Stimulated activated CD8-positive, alpha-beta memory T cell treated with anti-CD3 and anti-CD28 coated beads, Interleukin-4, amount 100 ng/mL, for 48 hours (primary cell): Measurements from ENCODE around the gene KIF16B.

Experiments
- DNase-seq: peaks from one replicate; pipeline ENCODE4 v3.0.0-alpha.2; 2020

KIF16B gene

GRCh38 chr20:16517946-16518783 lies 55.1 kb downstream of the KIF16B start:
- no peak for DNase-seq

DNA sequence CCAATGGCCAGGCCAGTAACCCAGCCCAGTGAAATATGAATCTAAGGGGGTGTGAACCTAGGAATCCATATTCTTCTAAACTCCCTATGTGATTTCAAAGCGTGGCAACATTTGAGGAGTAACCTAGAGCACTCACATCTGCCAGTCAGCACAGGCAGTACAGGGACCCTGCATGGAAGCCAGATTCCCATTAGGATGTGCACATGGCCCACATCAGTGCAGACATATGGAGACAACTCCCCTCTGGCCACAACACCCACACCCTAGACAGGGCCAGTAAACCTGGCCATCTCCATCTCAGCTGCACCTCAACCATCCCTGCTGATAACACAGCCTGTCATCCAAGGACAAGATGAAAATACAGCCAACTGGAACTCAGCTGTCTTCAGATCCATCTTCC lies 56.5 kb downstream of the KIF16B start:
- no peak for DNase-seq

GRCh38 chr20:16515046-16515445 lies 58.2 kb downstream of the KIF16B start:
- no peak for DNase-seq

DNA sequence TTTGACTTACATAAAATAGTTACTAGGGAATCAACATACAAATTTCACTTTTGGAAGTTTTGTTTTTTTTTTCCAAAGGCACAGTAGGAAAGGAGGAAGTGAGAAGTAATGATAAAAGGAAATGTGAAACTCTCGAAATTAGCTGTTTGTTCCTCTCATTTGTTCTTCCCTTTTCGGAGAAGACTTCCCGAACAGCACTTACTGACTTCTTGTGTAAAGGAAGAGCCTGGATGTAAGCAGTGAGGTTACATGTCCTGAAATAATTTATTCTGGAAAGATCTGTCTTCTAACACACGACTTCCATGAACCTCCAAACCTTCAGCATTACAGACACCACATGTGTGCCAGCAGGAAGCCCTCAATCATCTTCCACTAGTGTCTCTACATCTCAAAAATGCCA lies 59.1 kb downstream of the KIF16B start:
- DNase-seq, result no peak

- DNase-seq, result no peak
Measured at GRCh38 chr20:16505894-16506293, 67.4 kb downstream of the KIF16B start.

- no peak for DNase-seq
Measured at GRCh38 chr20:16501301-16501700, 71.9 kb downstream of the KIF16B start.

DNA sequence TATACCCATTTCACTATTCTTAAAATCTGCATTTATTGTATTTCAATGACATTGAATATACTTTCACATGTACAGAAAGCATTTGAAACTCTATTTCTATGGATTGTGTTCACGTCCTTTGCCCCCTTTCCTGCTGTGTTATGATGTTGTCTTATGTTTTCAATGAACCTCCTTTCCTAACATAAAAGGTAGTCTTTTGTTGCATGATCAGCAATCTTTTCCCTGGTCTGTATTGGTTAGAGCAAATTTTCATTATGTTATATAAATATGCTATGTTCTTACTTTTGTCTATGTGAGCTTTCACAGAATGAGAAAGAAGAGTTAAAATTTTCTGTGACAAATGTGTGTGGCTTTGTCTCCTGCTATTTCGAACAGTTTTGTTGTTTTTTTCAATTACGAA lies 73.1 kb downstream of the KIF16B start:
- no peak for DNase-seq

DNA sequence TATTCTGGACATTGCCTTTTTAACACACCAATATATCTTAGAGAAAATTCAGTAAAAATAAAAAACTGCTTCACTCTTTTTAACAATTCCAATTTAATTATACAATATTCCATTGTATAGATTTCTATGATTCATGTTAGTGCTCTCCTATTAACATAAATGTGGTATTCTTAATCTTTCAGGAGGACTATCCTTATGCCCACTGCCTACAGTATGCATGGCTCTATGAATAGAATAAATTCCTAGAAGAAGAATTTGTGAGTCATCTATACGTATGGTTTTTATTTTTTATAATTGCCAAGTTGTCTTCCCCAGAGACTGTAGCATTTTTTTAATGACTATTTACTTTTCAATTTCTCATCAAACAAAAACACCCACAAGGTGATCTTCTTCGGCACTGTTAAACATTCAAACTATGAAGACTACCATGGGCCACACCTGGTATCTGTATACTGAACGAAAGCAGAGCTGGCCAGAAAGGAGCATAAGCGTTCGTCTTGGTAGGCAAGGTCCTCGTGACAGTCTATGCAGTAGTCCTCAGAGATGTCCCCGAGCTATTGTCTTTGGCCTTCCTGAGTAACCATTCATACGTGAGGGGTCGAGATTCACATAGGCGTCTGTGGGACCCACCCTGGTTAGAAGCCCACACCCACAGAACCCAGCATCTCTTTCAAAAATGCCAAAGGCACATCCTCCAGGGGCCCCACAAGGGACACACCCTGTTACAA lies 74.6 kb downstream of the KIF16B start:
- no peak for DNase-seq

- no peak for DNase-seq
Measured at GRCh38 chr20:16497896-16498295, 75.4 kb downstream of the KIF16B start.

- no peak for DNase-seq
Measured at GRCh38 chr20:16493486-16493885, 79.8 kb downstream of the KIF16B start.

DNA sequence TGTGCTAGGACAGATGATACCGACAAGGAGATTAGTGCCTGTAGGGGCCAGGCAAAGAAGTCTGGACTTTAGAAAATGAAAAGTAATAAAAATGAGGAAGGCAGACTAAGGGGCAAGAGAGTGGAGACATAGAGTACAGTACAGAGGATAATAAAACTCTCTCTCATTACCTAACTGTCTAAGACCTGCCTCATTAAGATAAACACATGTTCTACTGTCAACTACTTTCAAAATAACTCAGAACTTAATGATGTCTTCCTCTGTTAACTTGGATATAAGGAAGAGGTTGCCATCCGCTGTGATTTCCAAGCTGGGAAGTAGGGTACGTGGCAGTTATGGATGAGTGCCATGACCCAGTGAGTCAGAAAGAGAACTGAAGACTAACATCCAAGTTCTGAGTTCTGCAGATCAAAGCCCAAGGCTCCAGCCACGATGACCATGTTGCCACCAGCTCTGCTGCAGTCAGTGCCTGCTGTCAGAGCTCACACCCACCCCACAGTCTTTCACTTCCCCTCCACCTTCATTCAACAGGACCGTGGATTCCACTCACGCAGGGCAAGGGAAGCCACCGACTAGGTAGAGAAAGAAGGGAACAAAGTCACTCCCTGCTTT lies 81.8 kb downstream of the KIF16B start:
- no peak for DNase-seq

- no peak for DNase-seq
Measured at GRCh38 chr20:16490696-16491095, 82.6 kb downstream of the KIF16B start.

DNA sequence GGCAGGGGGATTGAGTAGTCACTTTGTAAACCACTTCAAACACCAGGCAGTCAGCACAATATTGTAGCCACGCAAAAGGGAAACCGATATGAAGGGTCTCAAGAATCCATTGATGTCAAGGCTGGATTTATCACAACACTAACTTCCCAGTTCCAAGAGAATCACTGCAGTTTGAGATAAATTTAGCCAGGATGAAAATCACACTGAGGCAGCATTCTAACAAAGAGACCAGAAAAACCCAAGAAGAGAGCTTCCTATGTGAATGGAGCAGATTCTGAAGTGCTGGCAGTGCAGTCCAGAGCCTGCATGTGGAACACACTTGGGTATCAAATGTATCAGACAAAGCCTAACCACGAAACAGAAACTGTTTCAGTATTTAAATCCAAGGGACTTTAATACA lies 84.6 kb downstream of the KIF16B start:
- no peak for DNase-seq

DNA sequence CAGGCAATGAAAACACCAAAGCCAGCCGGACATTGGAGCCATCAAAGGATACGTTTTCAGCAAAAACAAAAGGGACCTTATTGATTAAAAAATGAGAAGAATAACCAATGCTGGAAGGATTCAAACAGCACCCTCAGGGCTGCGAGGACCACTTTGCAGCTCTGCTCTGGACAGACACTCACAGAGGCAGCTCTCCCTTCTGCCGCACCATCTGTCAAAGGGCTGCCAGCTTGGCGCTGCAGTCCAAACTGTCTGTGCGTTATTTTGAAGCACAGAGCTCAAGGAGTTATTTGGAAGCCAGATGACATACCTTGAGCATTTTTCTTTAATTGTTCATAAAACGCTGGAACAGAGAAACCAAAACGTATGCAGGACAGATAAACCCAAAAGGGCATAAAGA lies 85.2 kb downstream of the KIF16B start:
- DNase-seq, result no peak

- DNase-seq, result no peak
Measured at GRCh38 chr20:16486532-16486931, 86.7 kb downstream of the KIF16B start.

DNA sequence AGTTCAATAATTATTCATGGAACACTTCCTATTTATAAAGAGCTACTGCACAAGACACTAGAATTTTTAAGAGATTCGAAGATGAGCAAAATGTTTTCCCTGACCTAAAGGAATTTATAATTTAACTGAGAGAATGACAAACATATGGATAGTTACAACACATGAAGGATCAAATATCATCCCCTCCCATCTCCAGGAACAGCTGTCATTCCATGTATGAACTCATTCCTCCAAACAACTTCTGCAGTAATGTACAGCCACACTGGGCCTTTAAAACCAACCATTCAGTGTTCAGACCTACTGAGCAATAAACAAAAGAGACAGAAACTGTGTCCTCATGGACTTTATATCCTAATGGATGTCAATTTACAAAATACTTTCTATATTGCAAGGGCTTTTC lies 87.8 kb downstream of the KIF16B start:
- no peak for DNase-seq

DNA sequence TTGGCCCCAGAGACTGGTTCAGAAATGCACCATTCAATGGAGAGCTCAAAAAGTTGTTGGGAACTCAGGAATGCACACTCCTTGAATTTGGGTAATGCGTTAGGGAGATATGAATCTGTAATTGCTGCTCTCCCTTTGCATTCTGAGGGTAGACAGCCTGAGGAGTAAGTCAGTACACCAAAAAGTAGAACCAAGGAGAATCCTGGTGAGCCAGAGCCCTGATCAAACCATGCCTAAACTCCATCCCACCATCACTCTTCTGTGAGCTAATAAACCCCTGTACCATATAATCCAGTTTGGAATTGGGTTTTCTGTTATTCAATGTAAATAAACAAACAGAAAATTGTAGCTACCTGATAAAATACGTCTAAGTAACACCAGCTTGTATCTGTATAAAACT lies 90.2 kb downstream of the KIF16B start:
- DNase-seq, result no peak

DNA sequence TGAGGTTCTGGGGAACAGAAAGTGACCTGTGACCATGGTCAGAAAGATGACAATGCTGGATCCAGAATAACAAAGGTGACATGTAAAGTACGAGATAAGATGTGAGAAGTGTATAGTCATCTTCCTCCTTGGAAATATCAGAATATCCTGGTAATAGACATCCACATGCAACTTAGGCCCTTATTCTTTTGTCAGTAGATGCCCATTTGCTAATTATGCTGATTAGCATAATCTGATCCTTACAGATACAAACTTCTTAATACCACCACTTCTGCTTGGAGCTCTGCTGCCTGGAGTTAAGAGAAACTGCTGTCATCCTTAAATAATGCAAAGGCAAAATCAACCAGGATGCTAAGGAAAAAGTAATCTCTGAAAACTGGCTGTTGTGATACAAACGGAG lies 91.3 kb downstream of the KIF16B start:
- no peak for DNase-seq

- no peak for DNase-seq
Measured at GRCh38 chr20:16479666-16480065, 93.6 kb downstream of the KIF16B start.

DNA sequence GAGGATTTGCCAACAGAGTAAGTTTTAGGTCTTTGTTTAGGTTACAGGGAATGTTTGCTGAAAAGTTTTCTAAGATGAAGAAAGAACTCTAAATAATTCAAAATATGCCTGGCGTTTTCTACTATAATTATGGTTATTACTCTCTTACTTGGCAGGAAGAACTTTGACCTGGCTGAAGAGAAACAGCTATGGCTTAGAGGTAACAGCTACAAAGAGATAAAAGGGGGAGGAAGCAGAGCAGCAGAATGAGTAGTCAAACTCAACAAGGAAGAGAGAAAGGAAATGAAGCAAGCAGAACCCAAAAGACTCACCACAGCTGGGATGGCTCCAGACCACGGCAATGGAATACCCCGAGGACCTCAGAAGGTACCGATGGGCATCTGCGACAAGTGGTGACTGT lies 95.6 kb downstream of the KIF16B start:
- no peak for DNase-seq

DNA sequence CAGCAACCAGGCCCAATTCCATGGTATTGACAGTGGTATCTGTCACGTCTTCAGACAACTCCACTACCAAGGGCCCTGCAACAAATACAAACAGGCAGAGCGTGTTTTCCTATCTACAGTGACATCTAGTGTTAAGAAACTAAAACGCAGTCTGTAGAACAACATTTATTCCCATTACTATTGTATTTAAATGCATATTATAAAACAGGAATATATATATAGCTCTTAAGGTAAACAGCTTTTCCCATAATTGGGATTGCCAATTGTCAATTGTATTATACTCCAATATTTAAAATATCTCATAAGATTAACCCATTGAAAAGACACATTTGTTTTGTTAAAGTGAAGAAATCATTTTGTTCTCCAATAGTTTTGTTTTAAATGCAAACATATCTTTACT lies 97.2 kb downstream of the KIF16B start:
- DNase-seq, result no peak

DNA sequence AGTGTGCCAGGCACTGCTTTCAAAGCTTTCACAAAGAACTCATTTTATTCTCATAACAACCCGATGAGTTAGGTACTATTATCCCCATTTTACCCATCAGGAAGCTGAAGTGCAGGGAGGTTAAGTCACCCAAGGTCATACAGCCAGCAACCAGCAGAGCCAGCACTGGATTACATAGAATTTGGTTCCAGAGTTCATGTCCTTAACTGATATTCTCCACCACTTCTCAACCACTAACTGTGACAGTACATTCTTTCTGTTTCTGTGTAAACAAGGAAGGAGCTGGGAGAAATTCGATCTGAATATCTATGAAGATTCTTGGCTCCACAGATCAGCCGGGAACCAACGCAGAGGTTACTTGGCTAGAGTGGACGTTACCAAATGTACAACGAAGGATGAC lies 98.0 kb downstream of the KIF16B start:
- DNase-seq, result no peak

- no peak for DNase-seq
Measured at GRCh38 chr20:16474363-16474762, 98.9 kb downstream of the KIF16B start.
